Measurements from ENCODE around the gene FSCN2. TPM values are rescaled to one million over a fixed set of nuclear protein-coding genes. Genes with fewer than 3 reads are reported as not detected.

Gene FSCN2
- total RNA-seq, 1 experiment from 2014 or later, result 1.6 TPM

GRCh38 chr17:81533339-81534141 lies 5.4 kb downstream of the FSCN2 start:
- no peak overlapping the region for H3T11ph ChIP-seq (ENCODE audit: low read length)
- Mint-ChIP-seq H3K4me3 (no peak overlapping the region; a peak in 1 of 5 replicates), H3K27ac (no peak overlapping the region), H3K36me3 (ENCODE audit: insufficient read depth in 1 of 3, low read depth in 3 of 3) (peaks cover 0 to 4% (median 4%) of the 10 kb centered on the region in 3 experiments; a peak in 3 of 7 replicates), H3K27me3 (ENCODE audit: low read depth) (peaks cover 38% of the 10 kb centered on the region), H3K9me3 (no peaks in the 10 kb centered on the region; a peak in 1 of 5 replicates), H3K4me1 (0 out of 4 replicates have a peak, but pooled peaks cover 5 to 7% of the 10 kb centered on the region in 2 experiments)
- no peak overlapping the region for H2BK5ac ChIP-seq (ENCODE audit: insufficient read length, low read length)
- no peak for DNase-seq
- H2AFZ ChIP-seq (ENCODE audit: low read length), result no peak overlapping the region
- H3K23ac ChIP-seq (ENCODE audit: insufficient read length, low read depth, low read length), result no peak overlapping the region
- H4K20me1 ChIP-seq (ENCODE audit: control insufficient read depth, insufficient read depth, insufficient read length), result peaks cover 5% of the 10 kb centered on the region
- H2BK15ac ChIP-seq (ENCODE audit: low read depth, low read length), result no peak overlapping the region
- H3K4ac ChIP-seq (ENCODE audit: low read depth, low read length), result no peak overlapping the region
- no peak overlapping the region for H3K14ac ChIP-seq (ENCODE audit: insufficient read depth, low read length)
- H2BK120ac ChIP-seq (ENCODE audit: low read depth, low read length, poor library complexity, severe bottlenecking), result no peak overlapping the region
- no peak overlapping the region for H4K5ac ChIP-seq (ENCODE audit: insufficient read length, low read depth, low read length)
- H3K56ac ChIP-seq (ENCODE audit: insufficient read length, low read depth, low read length), result no peak overlapping the region
- no peak overlapping the region for H3K18ac ChIP-seq (ENCODE audit: insufficient read length, low read depth, low read length)
- no peaks in the 10 kb centered on the region for H3K79me2 ChIP-seq (ENCODE audit: insufficient read depth, low read length)
- no peaks in the 10 kb centered on the region for H3K9me3 ChIP-seq (ENCODE audit: control insufficient read depth, low read depth, low read length)
- no peak overlapping the region for H3K27ac ChIP-seq (ENCODE audit: insufficient read length, low read depth, low read length)
- no peaks in the 10 kb centered on the region for H3K79me1 ChIP-seq (ENCODE audit: insufficient read depth, low read depth, low read length, poor library complexity, severe bottlenecking)
- no peak overlapping the region for H4K8ac ChIP-seq (replicated peaks; ENCODE audit: insufficient read length, low read depth, low read length)
- no peak overlapping the region for H3K4me2 ChIP-seq (ENCODE audit: insufficient read depth, insufficient read length, low read length)
- TF ChIP-seq, protein P1, sequence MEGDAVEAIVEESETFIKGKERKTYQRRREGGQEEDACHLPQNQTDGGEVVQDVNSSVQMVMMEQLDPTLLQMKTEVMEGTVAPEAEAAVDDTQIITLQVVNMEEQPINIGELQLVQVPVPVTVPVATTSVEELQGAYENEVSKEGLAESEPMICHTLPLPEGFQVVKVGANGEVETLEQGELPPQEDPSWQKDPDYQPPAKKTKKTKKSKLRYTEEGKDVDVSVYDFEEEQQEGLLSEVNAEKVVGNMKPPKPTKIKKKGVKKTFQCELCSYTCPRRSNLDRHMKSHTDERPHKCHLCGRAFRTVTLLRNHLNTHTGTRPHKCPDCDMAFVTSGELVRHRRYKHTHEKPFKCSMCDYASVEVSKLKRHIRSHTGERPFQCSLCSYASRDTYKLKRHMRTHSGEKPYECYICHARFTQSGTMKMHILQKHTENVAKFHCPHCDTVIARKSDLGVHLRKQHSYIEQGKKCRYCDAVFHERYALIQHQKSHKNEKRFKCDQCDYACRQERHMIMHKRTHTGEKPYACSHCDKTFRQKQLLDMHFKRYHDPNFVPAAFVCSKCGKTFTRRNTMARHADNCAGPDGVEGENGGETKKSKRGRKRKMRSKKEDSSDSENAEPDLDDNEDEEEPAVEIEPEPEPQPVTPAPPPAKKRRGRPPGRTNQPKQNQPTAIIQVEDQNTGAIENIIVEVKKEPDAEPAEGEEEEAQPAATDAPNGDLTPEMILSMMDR (conservative IDR thresholded peaks at IDR 0.05), result no peak
- no peak overlapping the region for H3K9ac ChIP-seq (ENCODE audit: extremely low read depth, insufficient read length, low read length)
- peaks cover 7% of the 10 kb centered on the region; the same call in 1 of the 2 replicates for H3K27me3 ChIP-seq (ENCODE audit: insufficient read depth, low read length)
- no CpG with 5 or more reads among the region's 21 CpGs for WGBS (ENCODE audit: extremely low coverage, insufficient read length, low lambda C conversion rate)
- no peak overlapping the region for H2BK12ac ChIP-seq (ENCODE audit: insufficient read length, low read depth, low read length)
- H3K4me1 ChIP-seq (ENCODE audit: insufficient read depth, low read length), result no peaks in the 10 kb centered on the region
- no peak overlapping the region for H2AK5ac ChIP-seq (ENCODE audit: insufficient read length, low read length)
- no peak overlapping the region for H2BK20ac ChIP-seq (ENCODE audit: low read depth, low read length, poor library complexity, severe bottlenecking)
- H4K91ac ChIP-seq (ENCODE audit: insufficient read length, low read depth, low read length), result no peak overlapping the region
- H3K23me2 ChIP-seq (ENCODE audit: insufficient read length, low read depth, low read length, poor library complexity, severe bottlenecking), result peaks cover 5% of the 10 kb centered on the region
